HG03060 (cell line): ENCODE results near the gene MRPL3.

Experiments
- ATAC-seq: cut with Tn5 transposase; IDR thresholded peaks from one replicate; pipeline ENCODE4 v1.9.1; 2021; ENCODE audit warnings: low read depth, moderate number of reproducible peaks; ENCODE audit not compliant: unreplicated experiment

Gene MRPL3

GRCh38 chr3:131502530-131503319 is at the start of gene MRPL3:
Gene MRPL3 (minus strand): TSS chr3:131502971. CDS start chr3:131502821, 150 bp downstream.
- peak; percentile 94 for ATAC-seq

- ATAC-seq = no peak
These were observed 49.0 kb upstream of the MRPL3 start for GRCh38 chr3:131551761-131552160.

- no peak for ATAC-seq
These were observed 48.0 kb upstream of the MRPL3 start for GRCh38 chr3:131550562-131551465.

DNA sequence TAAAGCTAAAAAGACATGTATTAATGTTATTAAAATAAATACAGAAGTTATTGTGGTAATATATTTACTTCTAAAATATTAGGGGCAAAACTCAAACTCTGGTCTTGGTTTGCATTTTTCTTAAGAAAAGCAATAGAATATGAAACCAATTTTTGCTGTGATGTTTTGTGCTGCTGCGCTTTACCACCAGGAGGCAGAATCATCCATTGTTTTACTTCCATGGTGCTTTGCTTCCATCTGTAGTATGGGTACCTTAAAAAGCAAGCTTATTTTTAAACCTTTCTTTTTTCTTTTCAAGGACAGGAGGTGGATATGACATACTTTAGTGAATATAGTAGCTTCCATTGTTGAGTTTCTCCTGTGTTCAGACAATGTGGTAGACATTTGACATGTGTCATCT is 46.6 kb upstream of the MRPL3 start:
- no peak for ATAC-seq

DNA sequence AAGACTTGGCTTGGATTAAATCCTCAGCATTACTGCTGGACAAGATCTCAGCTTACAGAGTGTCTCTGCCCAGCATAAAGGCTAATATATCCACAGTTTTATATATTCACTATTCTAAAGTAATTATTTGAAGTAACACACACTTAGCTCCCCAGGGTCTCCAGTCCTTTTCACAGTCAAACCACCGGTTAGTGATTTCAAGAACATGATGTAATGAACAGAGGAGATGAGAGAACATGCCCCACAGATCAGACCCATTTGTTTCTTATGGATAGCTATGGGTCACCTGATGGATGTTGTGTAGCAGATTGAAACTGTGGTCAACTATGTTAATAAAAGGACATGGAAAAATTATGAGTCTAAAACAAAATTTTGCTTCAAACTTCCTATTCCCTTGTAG is 44.8 kb upstream of the MRPL3 start:
- no peak for ATAC-seq

DNA sequence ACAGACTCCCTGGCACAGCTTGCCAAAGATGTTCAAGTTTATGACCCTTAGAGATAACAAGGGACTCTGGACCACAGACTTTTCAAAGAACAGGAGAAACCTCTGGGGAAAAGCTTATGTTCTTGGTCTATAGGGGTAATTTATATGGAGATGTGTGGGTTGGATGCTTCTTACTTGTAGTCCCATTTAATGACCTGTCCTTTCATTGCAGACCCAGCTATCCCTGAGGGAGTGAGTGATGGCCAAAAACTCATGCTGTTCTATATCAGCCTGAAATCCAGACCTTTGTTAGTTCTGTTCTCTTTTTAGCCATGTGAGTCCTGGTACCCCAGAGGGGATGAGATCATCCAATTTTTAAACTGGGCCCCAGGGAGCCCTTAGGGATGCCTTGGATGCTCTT is 43.7 kb upstream of the MRPL3 start:
- no peak for ATAC-seq

DNA sequence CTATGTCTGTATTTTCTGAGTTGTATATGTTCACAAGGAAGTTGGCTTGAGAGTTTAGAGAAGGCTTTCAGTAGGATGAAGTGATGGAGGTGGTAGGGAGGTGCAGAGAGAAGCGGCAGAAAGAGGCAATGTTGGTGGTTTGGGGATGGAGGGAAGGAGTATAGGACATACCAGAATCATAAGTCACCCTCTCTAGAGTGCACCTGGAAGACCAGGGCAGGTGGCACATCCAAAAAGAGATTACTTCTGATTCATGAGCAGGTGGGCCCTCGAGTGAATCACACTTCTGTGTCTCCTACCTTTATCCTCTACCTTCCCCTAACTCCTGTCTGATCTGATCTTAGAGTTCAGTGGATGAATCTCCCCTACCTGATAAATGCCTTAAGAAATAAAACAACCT is 41.8 kb upstream of the MRPL3 start:
- no peak for ATAC-seq

- no peak for ATAC-seq
These were observed 40.9 kb upstream of the MRPL3 start for GRCh38 chr3:131543714-131544113.

DNA sequence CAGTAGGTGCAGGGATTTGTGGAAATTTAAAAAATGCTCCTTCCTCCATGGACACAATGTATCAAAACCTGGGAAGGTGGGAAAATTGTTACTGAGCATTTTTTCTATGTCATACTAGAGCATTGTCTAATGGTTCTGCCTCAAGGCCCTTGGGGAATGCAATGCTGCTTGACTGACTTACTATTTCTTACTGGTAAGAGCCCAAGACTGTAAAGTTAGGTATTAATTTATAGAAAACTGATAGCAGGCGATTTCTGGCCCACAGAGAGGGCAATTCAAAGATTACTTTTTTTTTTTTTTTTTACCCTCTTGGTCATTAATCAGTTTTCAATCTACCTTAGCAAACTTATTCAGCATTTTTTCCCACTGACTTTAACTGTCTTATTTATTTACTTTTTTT is 38.5 kb upstream of the MRPL3 start:
- no peak for ATAC-seq

DNA sequence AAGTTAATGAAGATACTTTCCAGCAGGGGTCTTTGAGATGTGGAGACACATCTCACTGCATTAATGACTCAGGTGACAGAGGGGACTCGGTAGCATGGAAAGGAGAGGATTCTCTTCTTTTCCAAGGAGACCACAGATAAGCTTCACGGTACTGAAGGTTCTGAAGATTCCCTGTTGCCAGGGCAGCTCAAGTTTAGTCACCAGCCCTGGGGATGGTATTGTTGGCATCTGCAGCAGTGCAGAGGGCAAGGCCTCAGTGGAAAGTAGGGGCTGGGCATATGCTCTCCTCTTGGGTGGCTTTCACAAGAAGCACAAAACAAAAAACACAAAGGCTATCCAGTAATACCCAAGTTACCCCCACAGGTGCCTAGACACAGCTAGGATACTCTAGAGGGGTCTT is 38.0 kb upstream of the MRPL3 start:
- no peak for ATAC-seq

DNA sequence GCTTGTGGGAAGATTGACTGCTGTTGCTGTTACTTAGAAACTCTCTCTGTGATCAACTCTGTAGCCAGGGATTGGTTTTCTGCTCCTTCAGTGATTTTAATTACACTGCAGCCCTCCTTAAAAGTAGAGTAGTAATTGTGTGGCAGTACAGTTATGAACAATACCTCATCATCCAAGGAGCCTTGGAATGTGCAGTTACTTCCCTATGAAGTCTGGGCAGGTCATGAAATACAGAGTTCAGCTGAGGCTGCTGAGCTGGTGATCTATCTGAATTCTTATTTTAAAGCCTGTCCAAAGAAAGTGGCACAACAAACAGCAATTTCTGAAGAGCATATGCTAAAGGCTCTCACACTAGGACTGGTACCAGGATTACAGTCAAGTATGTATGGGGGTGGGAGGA is 37.4 kb upstream of the MRPL3 start:
- ATAC-seq = no peak

DNA sequence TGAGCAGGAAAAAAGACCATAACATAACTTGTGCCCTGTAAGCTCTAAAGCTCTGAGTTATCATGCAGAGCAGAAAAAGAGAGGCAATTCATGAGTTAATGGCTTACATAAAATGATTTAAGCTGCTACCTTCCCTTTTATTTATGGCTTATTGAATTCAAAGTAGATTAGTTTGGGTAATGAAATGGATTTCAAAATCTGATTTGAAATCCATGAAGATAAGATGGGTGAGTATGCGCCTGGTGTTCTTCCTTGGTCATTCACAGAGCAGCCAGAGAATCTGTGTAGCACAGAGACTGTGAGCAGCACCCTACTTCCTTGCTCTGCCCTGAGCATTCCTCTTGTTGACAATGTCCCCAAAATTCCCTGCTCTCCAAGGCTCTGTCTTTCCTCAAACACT is 36.2 kb upstream of the MRPL3 start:
- ATAC-seq = no peak

GRCh38 chr3:131537531-131537930 is 34.8 kb upstream of the MRPL3 start:
- ATAC-seq = no peak

GRCh38 chr3:131535596-131535995 is 32.8 kb upstream of the MRPL3 start:
- no peak for ATAC-seq

DNA sequence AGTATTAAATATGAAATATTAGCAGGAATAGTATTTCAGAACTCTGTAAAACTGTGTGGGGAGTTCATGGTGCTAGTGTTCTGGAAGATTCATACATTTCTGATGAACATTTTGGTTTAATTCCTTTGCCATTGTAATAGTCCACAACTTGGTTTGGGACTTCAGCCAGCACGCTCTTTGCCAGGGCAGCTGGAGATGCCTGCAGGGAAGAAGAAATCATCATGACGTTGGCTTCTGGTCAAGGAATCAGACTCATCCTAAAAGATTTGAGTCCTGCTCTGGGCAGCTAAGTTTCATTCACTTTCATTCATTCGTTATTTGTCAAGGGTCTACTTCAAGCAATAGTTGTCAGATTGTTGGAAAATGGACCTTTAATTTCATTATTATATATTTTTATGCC is 32.4 kb upstream of the MRPL3 start:
- ATAC-seq = no peak

GRCh38 chr3:131532645-131533044 is 29.9 kb upstream of the MRPL3 start:
- ATAC-seq = no peak

DNA sequence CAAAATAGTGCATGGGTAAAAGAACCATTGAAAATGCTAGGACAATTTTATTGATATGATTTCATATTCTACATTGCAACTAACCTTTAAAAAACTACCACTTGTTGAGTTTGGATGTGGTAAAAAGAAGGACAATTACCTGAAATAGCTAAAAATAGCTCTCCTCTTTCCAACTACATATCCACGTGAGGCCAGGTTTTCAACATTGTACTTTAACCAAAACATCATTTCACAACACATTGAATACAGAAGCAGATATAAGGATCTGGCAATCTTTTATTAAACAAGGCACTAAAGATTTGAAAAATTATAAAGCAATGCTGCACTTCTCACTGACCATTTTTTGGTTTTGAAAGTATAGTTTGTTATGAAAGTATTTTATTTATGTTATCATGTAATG is 28.1 kb upstream of the MRPL3 start:
- no peak for ATAC-seq

- no peak for ATAC-seq
These were observed 27.6 kb upstream of the MRPL3 start for GRCh38 chr3:131530388-131530787.

DNA sequence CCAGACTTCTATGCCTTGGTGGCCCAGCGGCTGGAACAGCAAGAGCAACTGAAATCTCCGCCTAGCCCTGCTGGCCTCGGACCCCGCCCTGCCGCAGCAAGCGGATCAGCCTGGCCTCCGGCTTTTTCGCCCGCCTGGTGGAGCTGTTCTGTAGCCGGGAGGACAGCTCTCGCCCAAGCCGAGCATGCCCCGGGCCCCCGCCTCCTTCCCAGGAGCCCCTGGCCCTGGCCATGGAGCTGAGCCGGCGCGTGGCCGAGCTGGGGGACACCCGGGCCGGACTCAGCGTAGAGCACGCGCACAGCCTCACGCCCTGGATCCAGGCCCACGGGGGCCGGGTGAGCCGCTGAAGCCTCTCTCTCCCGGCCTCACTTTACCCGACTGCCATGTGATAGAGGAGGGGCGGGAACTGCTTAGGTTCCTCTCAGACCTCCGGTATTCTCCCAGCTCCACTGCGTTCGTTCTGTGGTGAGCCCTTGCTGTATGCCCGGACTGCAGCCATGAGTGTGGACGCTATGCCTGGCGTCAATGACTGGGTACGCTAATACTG is 24.1 kb upstream of the MRPL3 start:
- ATAC-seq = no peak

DNA sequence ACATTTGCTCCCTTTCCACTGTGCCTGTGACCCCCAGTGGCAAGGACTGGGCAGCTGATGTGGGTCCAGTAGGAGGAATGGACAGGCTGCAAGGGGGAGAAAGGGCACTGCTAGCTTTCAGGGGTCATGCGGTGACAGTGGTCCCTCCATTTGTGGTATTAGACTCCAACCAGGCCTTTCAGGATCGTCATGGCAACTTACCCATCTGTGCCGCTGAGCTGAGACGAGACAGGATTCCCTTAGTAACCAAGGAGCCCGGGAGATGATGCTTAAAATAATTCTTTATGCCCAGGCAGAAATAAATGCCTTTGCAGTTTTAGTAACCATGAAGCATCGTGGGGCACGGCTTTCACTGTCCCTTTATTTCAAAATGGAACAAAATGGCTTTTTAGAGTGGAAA is 15.9 kb upstream of the MRPL3 start:
- no peak for ATAC-seq

- no peak for ATAC-seq
These were observed 2.6 kb upstream of the MRPL3 start for GRCh38 chr3:131505421-131505820.

DNA sequence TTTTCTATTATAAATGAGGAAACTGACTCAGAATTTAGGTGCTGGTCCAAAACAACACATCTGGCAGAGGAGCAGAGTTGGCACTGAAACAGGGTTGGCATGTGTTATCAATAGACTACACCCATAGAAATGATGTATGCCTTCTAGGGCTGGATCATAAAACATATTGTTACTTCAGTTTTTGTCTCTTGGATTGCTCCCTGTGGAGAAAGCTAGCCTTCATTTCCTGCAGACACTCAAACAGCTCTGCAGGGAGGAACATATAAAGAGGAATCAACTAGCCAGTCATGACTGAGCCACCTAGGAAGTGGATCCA is 507 bp upstream of the MRPL3 start:
- ATAC-seq = no peak
